Amniotic epithelial cell (primary cell): Measurements from ENCODE around the gene GRIA1.

Experiments used
- DNase-seq: peaks from one replicate; pipeline ENCODE4 v3.0.0-alpha.2; 2010; ENCODE audit warnings: low read depth

Gene GRIA1

DNA sequence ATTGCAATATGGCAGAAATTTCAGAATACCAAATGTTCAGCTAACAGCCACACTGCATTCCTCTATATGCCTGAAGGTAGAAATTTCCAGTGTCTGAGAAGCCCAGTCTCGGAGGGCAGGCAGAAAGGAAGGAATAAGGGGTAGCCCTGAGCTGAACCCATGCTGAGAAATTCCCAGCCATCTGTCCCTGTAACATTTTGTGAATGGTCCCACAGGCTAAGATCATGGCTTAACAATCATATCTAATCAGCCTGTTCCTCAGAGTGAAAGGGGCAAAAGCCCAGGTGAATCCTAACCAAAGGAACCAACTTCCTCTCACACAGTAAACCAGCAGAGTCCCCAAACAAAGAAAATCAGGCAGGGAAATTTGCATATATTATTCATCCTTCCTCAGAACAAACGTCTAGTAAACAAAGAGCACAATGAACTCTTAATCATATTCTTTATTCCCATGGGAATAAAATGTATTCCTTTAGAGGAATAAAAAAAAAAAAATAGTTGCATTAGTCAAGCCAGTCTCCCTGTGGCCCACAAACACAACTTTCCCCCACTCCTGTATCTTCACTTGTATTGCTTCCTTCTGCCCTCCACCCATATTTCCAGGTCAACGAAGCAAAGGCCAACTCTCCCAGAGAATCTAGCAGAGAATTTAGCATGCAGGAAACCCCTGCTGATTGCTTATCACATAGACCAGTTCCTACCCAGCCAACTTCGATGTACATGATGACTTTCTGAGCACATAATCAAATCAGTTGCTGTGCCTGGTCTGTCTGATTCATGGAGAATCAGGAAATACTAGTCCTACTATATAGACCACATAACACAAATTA lies 290.6 kb downstream of the GRIA1 start:
- no peak for DNase-seq

DNA sequence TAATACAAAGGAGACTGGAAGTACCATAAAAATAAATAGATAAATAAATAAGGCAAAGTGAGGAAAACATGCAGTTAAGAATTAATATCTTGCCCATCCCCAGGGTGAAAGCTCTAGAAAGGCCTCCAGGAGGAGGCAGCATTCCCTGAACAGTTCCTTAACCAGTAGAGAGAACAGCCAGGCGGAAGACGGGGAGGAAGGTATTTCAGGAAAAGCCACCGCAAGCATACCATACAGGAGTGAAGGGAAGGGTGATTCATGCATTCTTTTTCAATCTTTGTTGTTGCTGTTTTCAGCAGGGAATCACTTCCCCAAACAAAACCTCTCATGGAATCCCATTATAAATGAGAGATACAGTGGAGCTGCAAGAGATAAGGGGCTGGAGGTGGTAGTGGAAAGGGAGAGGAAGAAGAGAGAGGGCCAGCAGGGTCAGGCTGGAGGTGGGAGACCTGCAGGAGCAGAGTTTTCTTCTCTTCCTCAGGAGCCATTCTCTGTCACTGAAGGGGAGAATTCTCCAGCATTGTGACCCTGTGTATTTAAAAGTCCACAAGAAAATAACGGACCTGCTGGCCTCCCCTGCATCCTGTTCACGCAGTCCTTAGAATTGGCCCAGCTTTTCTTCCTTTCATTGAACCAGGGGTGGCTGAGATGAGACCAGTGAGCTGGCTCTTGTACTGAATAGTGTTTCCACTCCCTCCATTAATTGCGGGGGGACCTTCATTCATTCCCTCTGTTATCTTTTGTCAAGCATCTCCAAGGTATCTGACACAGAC lies 292.3 kb downstream of the GRIA1 start:
- DNase-seq: peak; percentile 90

DNA sequence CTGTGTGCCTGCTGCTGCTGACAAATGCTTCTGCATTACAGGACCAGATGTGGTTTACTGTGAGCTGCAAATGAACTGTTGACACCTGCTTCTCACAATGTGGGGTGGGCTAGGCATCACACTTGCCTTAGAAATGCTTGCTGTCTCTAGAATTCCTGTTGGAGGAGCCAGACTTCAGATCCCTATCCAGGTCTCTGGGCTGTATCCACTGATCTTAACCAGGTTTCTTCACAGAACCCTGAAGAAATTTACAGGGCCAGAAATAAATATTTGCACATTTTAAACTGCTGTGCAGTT lies 292.8 kb downstream of the GRIA1 start:
- peak; percentile 5 for DNase-seq

DNA sequence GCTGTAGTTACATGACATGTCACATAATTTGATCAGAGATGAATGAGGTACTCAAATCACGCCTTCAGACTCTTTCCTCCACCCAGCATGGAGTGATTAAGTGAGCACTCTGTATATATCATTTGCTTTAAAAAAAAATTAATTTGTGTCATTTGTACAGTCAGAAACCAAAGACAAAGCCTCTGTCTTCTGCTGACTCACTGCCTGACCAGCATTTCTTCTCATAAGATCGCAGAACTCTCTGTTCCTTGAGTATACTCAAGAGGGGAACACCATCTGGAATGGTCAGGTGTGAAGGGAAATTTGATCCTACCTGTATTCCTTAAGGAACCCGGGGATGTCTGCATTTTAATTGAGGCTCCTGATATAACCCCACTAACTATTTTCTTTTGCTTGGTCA lies 293.8 kb downstream of the GRIA1 start:
- DNase-seq: peak; percentile 33

DNA sequence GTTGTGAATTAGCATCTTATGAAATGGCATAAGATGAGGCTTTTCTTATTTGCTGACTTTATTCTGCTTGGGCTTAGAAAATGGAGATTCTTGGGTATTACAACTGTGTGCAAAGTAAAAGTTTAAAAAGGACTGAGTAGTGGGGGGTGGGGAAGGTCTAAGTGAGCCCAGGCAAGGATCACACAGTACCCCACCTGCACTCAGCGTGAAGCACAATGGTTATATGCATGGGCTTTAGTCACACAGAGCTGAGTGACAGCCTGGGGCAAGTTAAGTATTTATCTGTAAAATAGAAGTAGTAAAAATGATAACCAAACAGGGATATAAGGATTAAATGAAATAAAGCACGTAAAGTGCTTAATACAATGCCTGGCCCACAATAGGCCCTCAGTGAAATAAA lies 300.9 kb downstream of the GRIA1 start:
- no peak for DNase-seq

DNA sequence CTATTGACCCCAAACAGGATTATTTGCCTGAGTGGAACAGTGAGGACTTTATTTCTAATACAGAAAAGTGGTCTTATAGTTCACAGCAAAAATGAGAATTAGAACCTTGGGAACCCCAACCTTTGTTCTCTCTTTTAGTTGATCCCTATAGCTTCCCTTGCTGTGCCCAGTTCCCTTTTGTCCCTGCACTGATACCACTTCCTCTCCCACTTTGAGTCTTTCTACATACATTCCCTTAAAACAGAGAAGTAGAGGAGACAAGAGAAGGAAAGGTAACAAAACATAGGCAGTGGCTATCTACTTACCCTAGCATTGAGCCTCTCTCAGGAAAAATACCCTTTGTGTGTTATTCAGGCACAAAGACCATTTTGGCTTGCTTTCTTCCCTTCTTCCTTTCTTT lies 301.8 kb downstream of the GRIA1 start:
- no peak for DNase-seq

DNA sequence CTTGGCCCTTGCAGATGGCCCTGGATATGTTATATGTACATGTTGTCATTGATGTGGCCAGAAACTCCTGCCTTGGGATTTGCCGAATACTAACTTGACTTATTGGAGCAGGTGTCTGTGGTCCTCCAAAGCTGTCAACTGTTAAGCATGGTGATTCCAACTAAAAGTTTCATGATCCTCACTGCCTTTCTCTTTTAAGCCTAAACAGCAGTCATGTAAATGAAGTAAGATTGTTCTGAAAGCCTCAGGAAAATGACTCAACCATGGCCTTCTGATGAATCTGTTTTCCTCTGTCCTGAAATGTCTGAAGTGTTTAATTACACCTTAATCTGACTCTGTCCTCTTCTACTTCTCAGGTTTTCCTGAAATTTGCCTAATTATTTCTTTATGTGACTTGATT lies 303.2 kb downstream of the GRIA1 start:
- peak; percentile 25 for DNase-seq

DNA sequence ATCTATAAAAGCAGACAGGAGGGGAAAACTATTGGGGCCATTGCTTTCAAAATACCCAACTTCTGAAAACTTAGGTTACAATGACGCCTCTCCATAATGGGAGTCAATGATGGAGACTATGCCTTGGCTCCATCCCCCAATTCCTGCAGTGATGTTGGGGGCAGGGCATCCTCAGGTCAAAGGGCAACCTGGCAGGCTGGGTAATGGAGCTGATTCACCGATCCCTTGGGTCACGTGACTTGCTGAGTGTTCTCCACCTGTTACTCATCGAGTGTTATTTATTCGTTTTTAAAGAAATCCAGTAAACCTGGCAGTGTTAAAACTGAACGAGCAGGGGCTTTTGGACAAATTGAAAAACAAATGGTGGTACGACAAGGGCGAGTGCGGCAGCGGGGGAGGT lies 303.9 kb downstream of the GRIA1 start:
- no peak for DNase-seq

DNA sequence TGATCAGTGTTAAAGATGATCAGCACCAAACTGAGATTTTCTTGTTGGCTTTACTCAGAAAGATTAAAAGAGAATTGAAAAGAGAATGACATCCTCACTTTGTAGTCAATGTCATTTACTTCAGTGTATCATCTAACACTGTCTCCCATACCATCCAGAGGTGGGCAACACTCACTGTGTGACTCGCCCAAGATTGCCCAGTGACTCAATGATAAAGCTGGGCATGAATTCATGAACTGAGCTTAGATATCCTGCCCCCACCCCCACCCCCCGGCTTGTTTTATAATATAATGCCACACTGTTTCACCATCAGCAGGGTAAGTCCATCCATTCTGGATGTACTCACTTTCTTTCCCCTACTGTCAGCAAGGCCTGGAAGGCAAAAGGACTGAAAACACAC lies 306.1 kb downstream of the GRIA1 start:
- no peak for DNase-seq

DNA sequence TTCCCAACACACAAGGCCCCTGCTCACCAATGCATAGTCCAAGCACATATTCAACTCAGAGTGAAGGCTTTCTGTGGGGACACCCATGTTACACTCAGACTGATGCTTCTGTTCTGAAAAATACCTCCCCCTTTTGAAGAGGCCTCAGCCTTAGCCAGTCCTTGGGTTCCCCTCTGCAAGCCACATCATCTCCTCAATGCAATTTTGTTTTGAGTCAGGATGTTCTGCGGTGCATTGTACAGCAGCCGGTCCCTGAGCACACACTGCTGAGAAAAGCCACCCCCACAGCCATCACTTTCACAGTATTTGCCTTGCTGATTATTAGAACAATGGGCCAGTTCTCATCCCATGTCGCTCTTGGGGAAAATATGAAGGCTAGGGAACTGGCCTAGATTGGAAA lies 307.0 kb downstream of the GRIA1 start:
- DNase-seq: no peak

DNA sequence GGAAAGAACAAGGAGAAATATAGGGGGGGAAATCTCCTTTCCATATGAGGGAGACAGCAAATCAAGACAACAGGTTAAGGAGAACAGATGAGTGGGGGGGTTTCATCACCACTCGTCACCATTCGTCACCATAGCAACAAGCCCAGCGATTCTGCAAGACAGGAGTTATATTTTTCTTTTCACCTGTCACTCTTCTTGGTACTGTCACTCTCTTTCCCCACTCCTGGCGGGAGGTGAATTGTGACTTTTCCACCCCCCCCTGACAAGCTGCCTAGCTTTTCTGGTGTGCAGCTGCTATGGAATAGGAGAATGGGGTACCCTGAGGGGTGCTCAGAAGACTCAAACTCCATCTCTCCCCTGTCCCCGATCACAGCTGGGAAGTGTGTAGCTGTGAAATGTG lies 308.4 kb downstream of the GRIA1 start:
- DNase-seq: no peak

DNA sequence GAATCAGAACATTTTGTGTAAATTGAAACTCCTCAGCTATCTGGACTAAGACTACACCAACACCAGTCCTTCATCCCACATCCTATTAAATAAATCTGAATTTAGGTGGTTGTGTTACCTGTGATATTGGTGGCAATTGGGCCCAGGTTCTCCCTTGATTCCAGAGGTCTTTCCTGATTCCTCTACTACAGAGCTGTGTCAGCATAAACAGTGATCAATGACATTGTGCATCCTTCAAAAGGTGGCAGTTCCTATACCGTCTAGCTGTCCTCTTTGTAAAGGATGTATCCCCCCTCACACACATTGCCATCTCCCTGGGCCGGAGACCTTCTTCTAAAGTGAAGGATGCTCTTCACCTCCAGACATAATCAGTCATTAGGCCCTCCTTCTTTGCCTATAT lies 309.0 kb downstream of the GRIA1 start:
- DNase-seq: no peak

DNA sequence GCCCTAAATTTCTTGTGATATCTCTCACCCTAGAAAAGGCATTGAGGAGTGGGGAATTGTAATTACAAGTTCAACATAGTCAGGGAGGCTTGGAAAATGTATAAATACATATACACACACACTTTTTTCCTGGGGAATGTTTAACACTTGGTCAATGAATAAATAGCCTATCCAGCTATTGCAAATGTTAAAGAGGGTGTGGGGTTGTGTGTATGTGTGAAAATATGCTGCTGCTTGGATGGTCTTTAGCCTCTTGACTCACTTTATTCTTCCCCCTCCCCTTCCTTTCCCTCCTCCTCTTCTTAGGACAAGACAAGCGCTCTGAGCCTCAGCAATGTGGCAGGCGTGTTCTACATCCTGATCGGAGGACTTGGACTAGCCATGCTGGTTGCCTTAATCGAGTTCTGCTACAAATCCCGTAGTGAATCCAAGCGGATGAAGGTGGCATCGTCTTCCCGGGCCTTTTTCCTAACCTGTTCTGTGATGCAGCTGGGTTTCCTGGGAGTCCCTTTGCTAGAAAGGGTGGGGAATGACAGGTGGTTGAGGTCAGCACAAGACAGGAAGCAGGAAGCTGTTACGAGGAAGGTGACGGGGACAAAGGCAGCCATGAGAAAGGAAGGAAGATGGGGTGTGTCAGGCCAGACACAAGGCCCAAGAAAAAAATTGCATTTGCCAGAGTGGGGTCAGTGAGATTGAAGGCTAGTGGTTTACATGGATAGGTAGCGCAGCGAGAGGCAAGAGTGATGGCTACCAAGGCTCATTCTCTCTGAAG lies 311.8 kb downstream of the GRIA1 start:
- DNase-seq: no peak

DNA sequence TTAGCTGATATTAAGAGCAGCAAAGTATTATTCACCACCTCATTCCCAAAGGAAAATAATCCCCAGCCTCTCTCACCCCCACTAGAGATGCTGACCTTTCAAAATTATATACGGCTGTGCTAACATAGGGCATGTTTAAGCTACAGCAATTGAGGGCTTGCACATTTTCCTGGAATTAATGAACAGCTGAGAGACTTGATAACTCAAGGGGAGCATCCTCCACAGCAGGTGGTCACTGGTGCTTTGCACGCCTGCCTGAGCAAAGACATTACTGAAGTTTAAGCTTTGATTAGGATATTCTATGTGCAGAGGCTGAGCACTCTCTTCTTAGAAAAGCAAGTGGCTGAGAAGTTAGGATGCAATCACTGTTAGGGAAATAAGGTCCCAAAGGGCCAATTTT lies 317.3 kb downstream of the GRIA1 start:
- DNase-seq: no peak

DNA sequence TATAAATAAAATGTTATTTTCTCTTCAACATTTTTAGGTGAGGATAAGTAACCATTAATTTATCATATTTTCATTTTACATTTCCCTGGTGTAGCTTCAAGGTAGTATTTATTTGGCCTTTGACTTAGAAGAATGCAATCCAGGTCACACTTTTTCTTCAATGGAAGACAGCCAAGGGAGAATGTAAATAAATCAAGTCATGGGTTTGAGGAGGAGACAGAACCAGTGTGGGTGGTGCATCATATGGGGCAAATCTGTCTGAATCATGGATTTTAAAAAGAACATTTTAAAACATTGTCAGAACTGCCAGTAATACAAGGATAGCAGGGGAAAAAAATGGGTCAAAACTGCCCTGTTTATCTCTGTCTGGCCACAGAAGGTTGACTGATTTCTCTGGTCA lies 318.7 kb downstream of the GRIA1 start:
- DNase-seq: peak; percentile 67

DNA sequence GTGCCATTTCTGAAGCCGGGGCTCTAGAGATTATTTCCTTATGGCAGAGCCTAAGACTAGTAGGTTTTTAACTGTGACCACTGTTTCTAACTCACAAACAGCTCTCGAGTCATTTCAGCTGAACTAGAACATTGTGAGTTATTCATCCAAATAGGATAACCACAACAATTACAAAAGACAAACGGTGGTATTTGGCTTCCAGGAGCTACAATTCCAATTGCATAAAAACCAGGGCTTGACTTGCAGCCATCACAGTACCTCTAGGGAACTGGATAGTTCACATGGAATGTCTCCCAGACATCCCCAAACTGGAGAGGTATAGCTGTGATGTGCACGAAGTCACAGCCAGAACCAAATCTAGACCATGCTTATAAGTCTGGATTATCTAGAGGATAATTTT lies 323.4 kb downstream of the GRIA1 start:
- peak; percentile 63 for DNase-seq

DNA sequence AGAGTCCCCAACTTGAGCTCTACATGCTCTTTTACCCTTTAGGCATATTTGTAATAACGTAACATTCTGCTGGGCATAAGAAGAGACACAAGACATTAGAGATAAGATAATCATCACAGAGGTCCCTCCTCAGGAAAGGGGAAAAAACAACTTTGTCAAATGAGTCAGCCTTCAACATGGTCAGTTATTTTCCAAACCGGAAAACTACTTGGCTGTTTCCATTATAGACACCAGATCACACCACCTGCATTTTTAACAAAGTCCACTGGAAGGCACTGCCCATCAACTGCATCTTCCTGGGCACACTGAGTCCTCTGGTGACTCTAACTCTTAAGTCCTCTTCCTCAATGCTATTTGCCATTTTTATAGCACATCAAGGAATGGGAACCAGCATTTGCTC lies 326.4 kb downstream of the GRIA1 start:
- DNase-seq: peak; percentile 60

DNA sequence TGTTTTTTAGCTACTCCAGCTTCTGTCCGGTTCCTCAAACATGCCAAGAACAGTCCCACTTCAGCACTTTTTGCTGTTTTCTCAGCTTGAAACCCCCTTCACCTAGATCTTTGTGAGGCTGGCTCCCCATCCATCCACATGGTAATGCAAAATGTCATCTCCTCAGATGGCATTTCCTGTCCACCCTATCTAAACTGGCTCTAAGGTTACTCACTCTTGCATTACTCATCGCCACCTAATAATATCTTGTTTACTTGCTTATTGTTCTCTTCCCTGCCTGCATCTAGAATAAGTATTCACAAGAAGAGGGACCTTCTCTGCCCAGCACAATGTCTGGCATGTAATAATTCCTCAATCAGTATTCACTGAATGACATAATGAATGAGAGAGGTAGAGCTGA lies 328.2 kb downstream of the GRIA1 start:
- peak; percentile 49 for DNase-seq

DNA sequence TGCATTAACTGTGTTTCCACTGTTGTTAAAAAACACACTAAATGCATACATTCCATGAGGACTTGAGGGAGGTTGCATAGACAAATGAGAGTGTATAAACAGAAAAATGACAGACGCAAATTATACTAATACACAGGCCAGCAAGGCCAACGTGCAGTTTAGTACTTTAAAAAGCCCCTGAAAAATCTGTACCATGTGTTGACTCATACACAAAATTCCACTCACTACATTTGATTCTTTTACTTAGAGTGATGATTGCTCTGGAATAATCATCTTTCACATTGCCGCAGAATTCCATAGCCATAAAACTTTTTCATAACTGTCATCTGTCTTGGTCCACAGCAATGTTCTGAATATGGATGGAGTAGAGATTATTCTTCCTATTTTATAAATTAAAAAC lies 332.6 kb downstream of the GRIA1 start:
- DNase-seq: no peak

DNA sequence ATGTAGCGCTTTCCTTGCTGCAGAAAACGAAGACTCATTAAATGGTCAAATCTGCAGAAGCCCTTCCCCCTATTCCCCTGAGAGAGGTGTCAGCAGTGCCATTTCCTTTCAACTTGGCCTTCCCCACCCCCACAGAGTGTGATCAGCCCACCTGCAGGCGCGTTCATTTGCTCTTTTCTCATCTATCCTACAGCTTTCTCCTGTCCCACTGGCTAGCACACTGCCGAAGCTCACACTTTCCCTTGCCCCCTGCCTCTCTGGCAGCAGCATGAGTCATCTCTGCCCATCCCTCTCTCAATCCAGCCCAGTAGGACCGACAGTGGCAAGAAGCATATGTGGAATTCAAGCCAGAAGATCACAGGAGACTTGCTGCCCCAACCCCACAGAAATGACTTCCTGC lies 334.4 kb downstream of the GRIA1 start:
- no peak for DNase-seq

DNA sequence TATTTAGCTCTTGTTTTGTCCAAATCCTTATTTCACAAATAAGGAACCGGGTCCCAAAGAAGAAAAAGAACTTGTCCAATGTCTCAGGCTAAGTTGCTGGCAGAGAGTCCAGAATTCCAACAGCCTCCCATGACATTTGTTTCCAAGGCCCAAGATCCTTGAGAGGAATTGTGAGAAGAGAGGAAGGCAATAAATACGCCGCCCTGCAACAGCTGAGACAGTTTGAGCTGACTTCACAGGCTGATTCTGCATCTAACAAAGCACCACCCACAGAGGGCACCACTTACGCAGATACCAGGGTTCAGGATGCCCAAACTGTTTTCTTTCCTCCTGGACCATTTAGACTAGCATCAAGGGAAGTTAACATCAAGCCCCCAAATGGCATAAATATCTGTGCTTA lies 336.9 kb downstream of the GRIA1 start:
- peak; percentile 32 for DNase-seq

DNA sequence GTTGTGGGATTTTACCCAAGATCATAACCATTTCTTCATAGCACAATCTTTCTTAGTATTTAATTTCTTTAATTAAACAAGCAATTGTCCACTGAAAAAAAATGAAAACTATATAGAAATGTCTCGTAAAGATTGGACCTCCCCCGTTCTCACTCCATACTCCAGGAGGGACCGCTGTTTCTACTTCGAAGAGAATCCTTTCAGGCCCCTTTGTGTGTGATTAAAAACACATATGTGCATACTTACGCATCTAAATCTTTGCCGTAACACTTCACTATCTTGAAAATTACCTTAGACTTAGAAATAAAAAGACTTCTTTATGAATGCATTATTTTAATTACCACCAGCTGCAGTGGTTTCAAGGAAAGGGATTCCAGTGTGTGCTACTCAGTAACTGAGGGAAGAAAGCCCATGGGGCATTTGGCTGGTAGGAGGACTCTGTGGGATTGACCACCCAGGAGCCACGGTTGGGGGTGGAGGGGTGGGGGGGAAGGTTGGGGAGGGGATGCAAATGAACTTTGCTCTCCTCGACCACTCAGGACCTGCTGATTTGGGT lies 339.1 kb downstream of the GRIA1 start:
- no peak for DNase-seq

DNA sequence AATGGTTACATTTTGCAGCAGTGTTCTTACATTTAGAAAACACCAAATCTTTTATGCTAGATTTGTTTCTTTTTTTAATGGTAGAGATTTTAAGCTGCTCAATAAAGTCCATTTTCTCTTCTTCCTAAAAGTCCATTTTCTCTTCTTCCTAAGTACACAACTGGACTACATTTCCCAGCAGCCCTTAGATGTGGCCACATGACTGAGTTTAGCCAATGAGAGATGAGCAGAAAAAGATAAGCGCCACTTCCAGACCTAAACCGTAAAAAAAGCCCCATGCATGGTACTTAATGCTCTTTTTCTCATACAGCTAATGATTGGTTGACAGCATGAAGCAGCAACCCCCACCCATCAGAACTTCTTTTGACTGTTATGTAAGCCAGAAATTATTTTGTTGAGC lies 341.5 kb downstream of the GRIA1 start:
- peak; percentile 78 for DNase-seq
